Sigmoid colon (tissue), 7 donors: ENCODE results near the gene OXCT2. TPM values are rescaled to one million over a fixed set of nuclear protein-coding genes. Genes with fewer than 3 reads are reported as not detected.

Experiments used
- DNase-seq: peaks from one replicate; pipeline ENCODE4 v3.0.0-alpha.2; 2019
- H3K27ac ChIP-seq, 4 donors: fragments of 200-600 bp; sonication (generic); one replicate each; pipeline ENCODE4 v1.5.1; 2016 to 2019; ENCODE audit warnings: mild to moderate bottlenecking in 1 of 4
- H3K27me3 ChIP-seq, 3 donors: fragments of 200-600 bp; sonication (generic); one replicate each; pipeline ENCODE4 v1.5.1; 2019; ENCODE audit warnings: mild to moderate bottlenecking in 1 of 3
- H3K36me3 ChIP-seq, 4 donors: fragments of 200-600 bp; sonication (generic); one replicate each; pipeline ENCODE4 v1.5.1; 2016 to 2019
- H3K4me1 ChIP-seq, 4 donors: fragments of 200-600 bp; sonication (generic); one replicate each; pipeline ENCODE4 v1.5.1; 2017 to 2019
- H3K4me3 ChIP-seq, 4 donors: fragments of 200-600 bp; sonication (generic); one replicate each; pipeline ENCODE4 v1.5.1; 2017 to 2019; ENCODE audit warnings: mild to moderate bottlenecking in 2 of 4, moderate library complexity in 1 of 4
- H3K9me3 ChIP-seq, 4 donors: fragments of 200-600 bp in 3 of 4; sonication (generic) in 3 of 4; one replicate each; pipeline versions ENCODE4 v1.5.1 to v1.6.1; 2013 to 2019
- EP300 ChIP-seq, 4 donors: sonication (generic); formaldehyde crosslinking; IDR thresholded peaks; one replicate each; pipeline ENCODE4 v1.6.1; 2017; ENCODE audit warnings: antibody characterized with exemption in 4 of 4
- POLR2A ChIP-seq, 2 donors: fragments of 450-650 bp; IDR thresholded peaks; one replicate each; pipeline ENCODE4 v1.6.1; 2016; ENCODE audit warnings: antibody characterized with exemption in 2 of 2, mild to moderate bottlenecking in 2 of 2, moderate library complexity in 2 of 2
- POLR2AphosphoS5 ChIP-seq, 4 donors: sonication (generic); formaldehyde crosslinking; IDR thresholded peaks; one replicate each; pipeline ENCODE4 v1.6.1; 2017; ENCODE audit warnings: antibody characterized with exemption in 4 of 4
- WGBS, 2 donors: extraction: QIAGEN DNeasy Blood & Tissue Kit; methylation state at CpG; one replicate each; pipeline ENCODE4 v1.1.7; 2013; 5-methylcytosine and 5-hydroxymethylcytosine counted together
- intact Hi-C: fragments of 100-400 bp; cut with DNase I; formaldehyde crosslinking; loops from one replicate; pipeline ENCODE4 v1.15.1; 2023
- polyA plus RNA-seq, 3 donors: library from polyadenylated mRNA; stranded (reverse); fragments of 200-250 nt; gene quantifications; one replicate each; pipeline ENCODE4 v1.2.3, GENCODE V29; 2013
- total RNA-seq, 4 donors: library from RNA; depleted of rRNA; stranded (reverse); fragments of >200 nt; gene quantifications; one replicate each; pipeline ENCODE4 v1.1.0, GENCODE V29; 2016
- TF ChIP-seq, protein P1 (sequence below), 4 experiments: fragments of 450-650 bp in 3 of 4; fragments of 200-600 bp in 1 of 4; IDR thresholded peaks; one replicate each; pipeline ENCODE4 v1.5.1; 2016 to 2019; ENCODE audit warnings: antibody characterized with exemption in 4 of 4, mild to moderate bottlenecking in 3 of 4, moderate library complexity in 2 of 4
- donor health status: healthy with polysubstance abuse.
- donor health status: Bipolar disorder and iron deficiency.
- donor health status: healthy.

Gene OXCT2
- total and polyA plus RNA-seq, 7 donors, result 0.55 to 2.0 (median 0.99) TPM; not detected in 2

DNA sequence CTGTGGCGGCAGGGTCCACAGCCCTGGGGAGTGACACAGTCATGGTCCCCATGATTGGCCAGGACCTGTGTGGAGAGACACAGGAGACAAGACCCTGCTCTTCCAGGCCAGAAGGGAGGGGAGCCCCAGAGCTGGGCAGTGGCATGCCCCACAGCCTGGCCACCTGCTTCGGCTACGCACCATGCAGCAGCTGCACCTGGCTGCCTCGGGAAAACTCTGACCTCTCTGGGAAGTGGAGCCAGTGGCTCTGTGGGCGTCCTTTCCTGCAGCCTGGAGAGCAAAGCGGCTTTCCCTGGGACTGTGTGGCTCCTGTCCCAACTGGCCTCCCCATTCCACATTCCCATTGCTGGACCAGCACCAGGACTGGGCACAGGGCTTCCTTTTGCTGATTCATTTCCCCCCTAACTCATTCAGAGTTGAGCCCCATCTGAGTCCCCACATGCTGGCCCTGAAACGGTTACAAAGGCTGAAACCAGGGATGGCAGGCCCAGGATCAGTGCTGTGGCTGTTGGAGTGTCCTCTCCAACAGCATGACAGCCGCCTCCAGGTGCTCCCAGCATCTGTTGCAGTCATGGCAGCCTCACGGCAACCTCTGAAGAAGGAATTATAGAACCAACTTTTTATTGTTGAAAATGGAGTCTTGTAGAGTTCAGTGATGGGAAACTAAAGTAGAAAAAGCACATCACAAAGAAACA lies 15.0 kb downstream of the OXCT2 start:
- Histone ChIP-seq H3K9me3 (no peaks in the 10 kb centered on the region), H3K4me1 (no peaks in the 10 kb centered on the region), H3K4me3 (no peak overlapping the region), H3K36me3 (peaks cover 24 to 94% (median 66%) of the 10 kb centered on the region in 4 donors), H3K27ac (no peak overlapping the region), H3K27me3 (no peaks in the 10 kb centered on the region)
- intact Hi-C loops, result no loop called here
- 90 to 92% methylated on average over 9 of the region's 9 CpGs for WGBS, 2 donors
- TF ChIP-seq POLR2A (IDR thresholded peaks at IDR 0.05) (no peak), EP300 (IDR thresholded peaks at IDR 0.05) (no peak), POLR2AphosphoS5 (IDR thresholded peaks at IDR 0.05) (no peak)
- TF ChIP-seq, protein P1, sequence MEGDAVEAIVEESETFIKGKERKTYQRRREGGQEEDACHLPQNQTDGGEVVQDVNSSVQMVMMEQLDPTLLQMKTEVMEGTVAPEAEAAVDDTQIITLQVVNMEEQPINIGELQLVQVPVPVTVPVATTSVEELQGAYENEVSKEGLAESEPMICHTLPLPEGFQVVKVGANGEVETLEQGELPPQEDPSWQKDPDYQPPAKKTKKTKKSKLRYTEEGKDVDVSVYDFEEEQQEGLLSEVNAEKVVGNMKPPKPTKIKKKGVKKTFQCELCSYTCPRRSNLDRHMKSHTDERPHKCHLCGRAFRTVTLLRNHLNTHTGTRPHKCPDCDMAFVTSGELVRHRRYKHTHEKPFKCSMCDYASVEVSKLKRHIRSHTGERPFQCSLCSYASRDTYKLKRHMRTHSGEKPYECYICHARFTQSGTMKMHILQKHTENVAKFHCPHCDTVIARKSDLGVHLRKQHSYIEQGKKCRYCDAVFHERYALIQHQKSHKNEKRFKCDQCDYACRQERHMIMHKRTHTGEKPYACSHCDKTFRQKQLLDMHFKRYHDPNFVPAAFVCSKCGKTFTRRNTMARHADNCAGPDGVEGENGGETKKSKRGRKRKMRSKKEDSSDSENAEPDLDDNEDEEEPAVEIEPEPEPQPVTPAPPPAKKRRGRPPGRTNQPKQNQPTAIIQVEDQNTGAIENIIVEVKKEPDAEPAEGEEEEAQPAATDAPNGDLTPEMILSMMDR (IDR thresholded peaks at IDR 0.05), result no peak
- no peak for DNase-seq

- WGBS, 2 donors, result 65 to 93% methylated on average over 2 of the region's 2 CpGs
- intact Hi-C loops, result no loop called here
Measured at GRCh38 chr1:39754906-39755504, 16.1 kb downstream of the OXCT2 start.

GRCh38 chr1:39754026-39754570 lies 17.1 kb downstream of the OXCT2 start:
- Histone ChIP-seq H3K27me3 (no peaks in the 10 kb centered on the region), H3K27ac (peak overlapping the region in 1 of 4 donors; percentile 40), H3K9me3 (no peaks in the 10 kb centered on the region), H3K36me3 (peaks cover 38 to 99% (median 85%) of the 10 kb centered on the region in 4 donors), H3K4me1 (no peaks in the 10 kb centered on the region), H3K4me3 (no peak overlapping the region)
- WGBS, 2 donors, result 55 to 76% methylated on average over 2 of the region's 2 CpGs
- intact Hi-C loops, result no loop called here
- no peak for TF ChIP-seq POLR2A (IDR thresholded peaks at IDR 0.05)
- TF ChIP-seq, protein P1 (IDR thresholded peaks at IDR 0.05), result no peak
- no peak for TF ChIP-seq POLR2AphosphoS5 (IDR thresholded peaks at IDR 0.05)
- no peak for TF ChIP-seq EP300 (IDR thresholded peaks at IDR 0.05)
- no peak for DNase-seq

More at GRCh38 chr1:39754906-39755504, 16.1 kb downstream of the OXCT2 start:
- Histone ChIP-seq H3K36me3 (peaks cover 33 to 99% (median 76%) of the 10 kb centered on the region in 4 donors), H3K27me3 (no peaks in the 10 kb centered on the region), H3K27ac (no peak overlapping the region), H3K4me1 (no peaks in the 10 kb centered on the region), H3K4me3 (no peak overlapping the region), H3K9me3 (no peaks in the 10 kb centered on the region)
- no peak for DNase-seq
- TF ChIP-seq EP300 (IDR thresholded peaks at IDR 0.05) (no peak), POLR2AphosphoS5 (IDR thresholded peaks at IDR 0.05) (no peak), POLR2A (IDR thresholded peaks at IDR 0.05) (no peak)
- TF ChIP-seq, protein P1 (IDR thresholded peaks at IDR 0.05), result no peak

- DNase-seq, result no peak
- Histone ChIP-seq H3K36me3 (peaks cover 43 to 100% (median 85%) of the 10 kb centered on the region in 4 donors), H3K27me3 (no peaks in the 10 kb centered on the region), H3K4me1 (no peaks in the 10 kb centered on the region), H3K27ac (peak overlapping the region in 1 of 4 donors; percentile 40), H3K9me3 (no peaks in the 10 kb centered on the region), H3K4me3 (no peak overlapping the region)
- 94% methylated on average over 16 of the region's 16 CpGs for WGBS, 2 donors
- intact Hi-C loops, result no loop called here
- TF ChIP-seq, protein P1 (IDR thresholded peaks at IDR 0.05), result no peak
- TF ChIP-seq POLR2AphosphoS5 (IDR thresholded peaks at IDR 0.05), result no peak
- TF ChIP-seq POLR2A (IDR thresholded peaks at IDR 0.05), result no peak
- TF ChIP-seq EP300 (IDR thresholded peaks at IDR 0.05), result no peak
Measured at GRCh38 chr1:39753132-39754025, 17.8 kb downstream of the OXCT2 start.
